ENCODE results near the gene MED8. TPM values are rescaled to one million over a fixed set of nuclear protein-coding genes. Genes with fewer than 3 reads are reported as not detected.
A peak's percentile ranks its signal among the peaks of the same experiment; 100 is the strongest.

MED8 gene
- total and polyA plus RNA-seq, 2 of the 13 experiments (the other 11 are each of a cell fraction or from before 2014, with no cell fraction given): 16.9 to 77.4 TPM

- no peak for TF ChIP-seq ZNF646 (CRISPR knock-in tag; IDR thresholded peaks at IDR 0.05)
- TF ChIP-seq ZNF574 (CRISPR knock-in tag; IDR thresholded peaks at IDR 0.05): no peak
- TF ChIP-seq ZNF652 (CRISPR knock-in tag; IDR thresholded peaks at IDR 0.05; ENCODE audit: borderline replicate concordance, low read depth): no peak
- TF ChIP-seq ZFP36L2 (CRISPR knock-in tag; IDR thresholded peaks at IDR 0.05): no peak
- TF ChIP-seq TSC22D2 (CRISPR knock-in tag; IDR thresholded peaks at IDR 0.05; ENCODE audit: borderline replicate concordance): no peak
- TF ChIP-seq GATAD2A (CRISPR knock-in tag; IDR thresholded peaks at IDR 0.05): peak; percentile 64; the same call in 1 of the 2 replicates
- TF ChIP-seq SP140L (CRISPR knock-in tag; IDR thresholded peaks at IDR 0.05; ENCODE audit: borderline replicate concordance): no peak
- TF ChIP-seq TCF7L2 (IDR thresholded peaks at IDR 0.05; ENCODE audit: low read depth, low read length): no peak
- TF ChIP-seq NR1H2 (CRISPR knock-in tag; IDR thresholded peaks at IDR 0.05; ENCODE audit: borderline replicate concordance, low read depth): no peak
- no peak for TF ChIP-seq HOXA9 (CRISPR knock-in tag; IDR thresholded peaks at IDR 0.05; ENCODE audit: borderline replicate concordance)
- no peak for TF ChIP-seq ZNF34 (CRISPR knock-in tag; IDR thresholded peaks at IDR 0.05; ENCODE audit: borderline replicate concordance)
- TF ChIP-seq TEAD2 (CRISPR knock-in tag; IDR thresholded peaks at IDR 0.05): no peak
- no peak; the same call in 1 of the 2 replicates for TF ChIP-seq SOX13 (IDR thresholded peaks at IDR 0.05)
- TF ChIP-seq SOX13 (CRISPR knock-in tag; conservative IDR thresholded peaks at IDR 0.05 in 1 of 2, IDR thresholded peaks at IDR 0.05 in 1 of 2): peak in 1 of 2 experiments; percentile 68; a peak in 2 of 4 replicates
- 0 out of 2 replicates have a peak, but pooled peaks have one; percentile 39 for TF ChIP-seq HMG20B (CRISPR knock-in tag; conservative IDR thresholded peaks at IDR 0.05)
- no peak for TF ChIP-seq ZBTB39 (CRISPR knock-in tag; IDR thresholded peaks at IDR 0.05)
- TF ChIP-seq DNMT3B (CRISPR knock-in tag; conservative IDR thresholded peaks at IDR 0.05): no peak
- peak; percentile 26; the same call in 1 of the 2 replicates for TF ChIP-seq TBX3 (IDR thresholded peaks at IDR 0.05; ENCODE audit: borderline replicate concordance)
- TF ChIP-seq SMYD3 (CRISPR knock-in tag; IDR thresholded peaks at IDR 0.05): no peak
- no peak for TF ChIP-seq PAWR (CRISPR knock-in tag; IDR thresholded peaks at IDR 0.05; ENCODE audit: borderline replicate concordance)
Measured at GRCh38 chr1:43340559-43340958, 49.0 kb downstream of the MED8 start (continued).

Data from HepG2 (cell line).